Lung (tissue), 12 donors: Measurements from ENCODE around the gene MBD2. TPM values are rescaled to one million over a fixed set of nuclear protein-coding genes. Genes with fewer than 3 reads are reported as not detected.

ENCODE experiments used
- ATAC-seq: fragments of 200-7000 bp; cut with Tn5 transposase; one replicate; pipeline ENCODE4 v1.9.1; 2020; ENCODE audit warnings: moderate number of reproducible peaks; ENCODE audit not compliant: insufficient read depth, low FRiP score
- DNase-seq, 3 donors: peaks; one replicate each; pipeline ENCODE4 v3.0.0-alpha.2; 2013 to 2017
- H3K27ac ChIP-seq, 2 donors: one replicate each; pipeline ENCODE4 v1.5.1; 2013; ENCODE audit warnings: mild to moderate bottlenecking in 2 of 2, moderate library complexity in 2 of 2, control low read depth in 1 of 2, inconsistent platforms in 1 of 2, low read depth in 1 of 2, low read length in 1 of 2
- H3K27me3 ChIP-seq, 3 donors: one replicate each; pipeline ENCODE4 v1.5.1; 2013; ENCODE audit warnings: low read length in 2 of 3; ENCODE audit not compliant: control insufficient read depth in 3 of 3, insufficient read depth in 3 of 3
- H3K36me3 ChIP-seq, 4 donors: one replicate each; pipeline ENCODE4 v1.5.1; 2013; ENCODE audit warnings: low read length in 4 of 4, mild to moderate bottlenecking in 1 of 4, moderate library complexity in 1 of 4; ENCODE audit not compliant: control insufficient read depth in 4 of 4, insufficient read depth in 4 of 4
- H3K4me1 ChIP-seq, 5 donors: one replicate each; pipeline ENCODE4 v1.5.1; 2013; ENCODE audit warnings: low read length in 5 of 5, mild to moderate bottlenecking in 2 of 5, moderate library complexity in 1 of 5; ENCODE audit not compliant: control insufficient read depth in 5 of 5, insufficient read depth in 5 of 5
- H3K4me3 ChIP-seq: one replicate; pipeline ENCODE4 v1.5.1; 2013; ENCODE audit warnings: mild to moderate bottlenecking, control low read depth, moderate library complexity
- H3K9ac ChIP-seq, 2 donors: one replicate each; pipeline ENCODE4 v1.5.1; 2013; ENCODE audit warnings: low read length in 2 of 2, control low read depth in 1 of 2; ENCODE audit not compliant: insufficient read depth in 1 of 2
- H3K9me3 ChIP-seq, 4 donors: one replicate each; pipeline ENCODE4 v1.5.1; 2013; ENCODE audit warnings: low read length in 3 of 4, mild to moderate bottlenecking in 1 of 4, moderate library complexity in 1 of 4; ENCODE audit not compliant: control insufficient read depth in 4 of 4, insufficient read depth in 3 of 4
- CTCF ChIP-seq: IDR thresholded peaks from 2 replicates; pipeline ENCODE4 v1.5.1; 2012; ENCODE audit warnings: mild to moderate bottlenecking; ENCODE audit errors: control extremely low read depth, extremely low read depth
- WGBS, 2 donors: extraction: QIAGEN DNeasy Blood & Tissue Kit; methylation state at CpG; one replicate each; pipeline ENCODE4 v1.1.7; 2013; 5-methylcytosine and 5-hydroxymethylcytosine counted together
- polyA plus RNA-seq, 2 donors: library from polyadenylated mRNA; stranded (reverse); fragments of 200-250 nt; gene quantifications; one replicate each; pipeline ENCODE4 v1.2.1, GENCODE V29; 2013
- total RNA-seq, 2 donors: library from RNA; depleted of rRNA in 1 of 2; stranded (reverse); fragments of >200 nt in 1 of 2; gene quantifications; one replicate each; pipeline ENCODE4 v1.2.1, GENCODE V29; 2014 to 2021
- donor health status: control.
- donor health status: control.
- donor health status: Bipolar disorder and iron deficiency.
- donor health status: healthy.
- donor health status: DM: yes; HTN: yes; CAD: no.

The MBD2 gene
- total and polyA plus RNA-seq, 4 donors = 29.5 to 91.0 (median 36.1) TPM

- no peak overlapping the region for H3K4me3 ChIP-seq
- no peak for DNase-seq
- no peaks in the 10 kb centered on the region for H3K4me1 ChIP-seq
- 88 to 94% methylated on average over 3 of the region's 3 CpGs for WGBS, 2 donors
- H3K36me3 ChIP-seq = peaks cover 0 to 1% (median 0%) of the 10 kb centered on the region in 4 donors
- no peak overlapping the region for H3K9ac ChIP-seq
- H3K27ac ChIP-seq = no peak overlapping the region
- no peak for ATAC-seq
- H3K9me3 ChIP-seq = peaks cover 0 to 6% (median 0%) of the 10 kb centered on the region in 4 donors
- no peak for TF ChIP-seq CTCF
- no peaks in the 10 kb centered on the region for H3K27me3 ChIP-seq
Observed at GRCh38 chr18:54135216-54135615, 89.3 kb downstream of the MBD2 start.

- H3K4me3 ChIP-seq = no peak overlapping the region
- no peaks in the 10 kb centered on the region for H3K9me3 ChIP-seq
- no peaks in the 10 kb centered on the region for H3K4me1 ChIP-seq
- DNase-seq (no peak), ATAC-seq (no peak)
- H3K27me3 ChIP-seq = no peaks in the 10 kb centered on the region
- no peak overlapping the region for H3K9ac ChIP-seq
- TF ChIP-seq CTCF = no peak
- H3K27ac ChIP-seq = no peak overlapping the region
- H3K36me3 ChIP-seq = no peaks in the 10 kb centered on the region
Observed at GRCh38 chr18:54134053-54134452, 90.4 kb downstream of the MBD2 start.

- no peak overlapping the region for H3K4me3 ChIP-seq
- H3K27ac ChIP-seq = no peak overlapping the region
- no peaks in the 10 kb centered on the region for H3K36me3 ChIP-seq
- H3K9me3 ChIP-seq = no peaks in the 10 kb centered on the region
- DNase-seq (no peak), ATAC-seq (no peak)
- no peak for TF ChIP-seq CTCF
- H3K4me1 ChIP-seq = no peaks in the 10 kb centered on the region
- no peak overlapping the region for H3K9ac ChIP-seq
- H3K27me3 ChIP-seq = no peaks in the 10 kb centered on the region
Observed at GRCh38 chr18:54130631-54131030, 93.8 kb downstream of the MBD2 start.

GRCh38 chr18:54130177-54130576 lies 94.3 kb downstream of the MBD2 start:
- ATAC-seq = no peak
- Histone ChIP-seq H3K4me1 (no peaks in the 10 kb centered on the region), H3K9ac (no peak overlapping the region), H3K36me3 (no peaks in the 10 kb centered on the region), H3K27me3 (no peaks in the 10 kb centered on the region), H3K9me3 (no peaks in the 10 kb centered on the region), H3K4me3 (no peak overlapping the region), H3K27ac (no peak overlapping the region)
- no peak for TF ChIP-seq CTCF
- no peak for DNase-seq
